Adrenal gland (tissue), 5 donors: Measurements from ENCODE around the gene COL26A1.

ENCODE experiments used
- CTCF ChIP-seq, 6 experiments: fragments of 450-650 bp in 4 of 6; fragments of 200-600 bp in 2 of 6; sonication (generic) in 1 of 6; IDR thresholded peaks; 1 replicate in 5 of 6; 2 replicates in 1 of 6; pipeline versions ENCODE4 v1.5.1 to v1.8.0; 2016 to 2021; ENCODE audit warnings: antibody characterized with exemption in 6 of 6, mild to moderate bottlenecking in 2 of 6, moderate library complexity in 1 of 6
- POLR2A ChIP-seq, 2 donors: fragments of 450-650 bp; IDR thresholded peaks; one replicate each; pipeline ENCODE4 v1.6.1; 2017; ENCODE audit warnings: antibody characterized with exemption in 2 of 2, mild to moderate bottlenecking in 2 of 2, moderate library complexity in 1 of 2
- donor health status: DM: no; HTN: no; CAD: no.

GRCh38 chr7:101466871-101467270 is 104.2 kb downstream of the COL26A1 start:
- TF ChIP-seq CTCF (IDR thresholded peaks at IDR 0.05) (no peak), POLR2A (IDR thresholded peaks at IDR 0.05) (no peak)
